OCI-LY1 (cell line): ENCODE results near the gene SACM1L.
"Not testable (repeated sequence)": the region's sequence is repeated elsewhere in the genome, so short reads cannot be mapped to it uniquely, and the experiment has no call there.

Experiments used
- H2AFZ ChIP-seq: fragments of 200-600 bp; sonication (generic), shearing (Covaris generic); 2 replicates; pipeline ENCODE4 v1.6.0; 2014; ENCODE audit warnings: antibody characterized with exemption, mild to moderate bottlenecking, low read length
- H3F3A ChIP-seq: fragments of 200-600 bp; sonication (generic), shearing (Covaris generic); 2 replicates; pipeline ENCODE4 v1.6.0; 2014; ENCODE audit warnings: mild to moderate bottlenecking, antibody characterized with exemption, low read length, moderate library complexity; ENCODE audit not compliant: insufficient read depth
- H3K27ac ChIP-seq: fragments of 200-600 bp; sonication (generic); 2 replicates; pipeline ENCODE4 v1.5.1; 2014; ENCODE audit warnings: low read length, mixed run types, mild to moderate bottlenecking, low read depth; ENCODE audit not compliant: poor library complexity, severe bottlenecking
- H3K27me3 ChIP-seq: fragments of 200-600 bp; sonication (generic); 2 replicates; pipeline ENCODE4 v1.6.0; 2014; ENCODE audit warnings: antibody characterized with exemption, mild to moderate bottlenecking, low read length, moderate library complexity; ENCODE audit not compliant: insufficient read depth
- H3K36me3 ChIP-seq: fragments of 200-600 bp; sonication (generic); 2 replicates; pipeline ENCODE4 v1.6.1; 2014; ENCODE audit warnings: mild to moderate bottlenecking, antibody characterized with exemption, low read length, moderate library complexity, mixed read lengths; ENCODE audit not compliant: insufficient read depth
- H3K4me1 ChIP-seq: fragments of 200-600 bp; sonication (generic); 2 replicates; pipeline ENCODE4 v1.5.1; 2014; ENCODE audit warnings: mild to moderate bottlenecking, low read length, moderate library complexity; ENCODE audit not compliant: insufficient read depth, severe bottlenecking
- H3K4me2 ChIP-seq: fragments of 200-600 bp; sonication (generic), shearing (Covaris generic); 2 replicates; pipeline ENCODE4 v1.6.1; 2014; ENCODE audit warnings: low read length
- H3K4me3 ChIP-seq: fragments of 200-600 bp; sonication (generic); 2 replicates; pipeline ENCODE4 v1.5.1; 2014; ENCODE audit warnings: low read length, low read depth, mild to moderate bottlenecking, mixed read lengths; ENCODE audit not compliant: poor library complexity, severe bottlenecking
- H3K79me2 ChIP-seq: fragments of 200-600 bp; shearing (Covaris generic); 2 replicates; pipeline ENCODE4 v1.6.1; 2016; ENCODE audit warnings: mixed run types, low read length, mixed read lengths; ENCODE audit not compliant: insufficient read depth
- H3K9ac ChIP-seq: fragments of 200-600 bp; sonication (generic), shearing (Covaris generic); 2 replicates; pipeline ENCODE4 v1.6.1; 2014; ENCODE audit warnings: mild to moderate bottlenecking, low read length, mixed read lengths
- H3K9me2 ChIP-seq: fragments of 200-600 bp; sonication (generic), shearing (Covaris generic); 2 replicates; pipeline ENCODE4 v1.6.1; 2014; ENCODE audit warnings: low read depth, mild to moderate bottlenecking, low read length, mixed read lengths
- H3K9me3 ChIP-seq: fragments of 200-600 bp; shearing (Covaris generic); 2 replicates; pipeline ENCODE4 v1.6.1; 2014; ENCODE audit warnings: low read length, mixed read lengths
- H4K20me1 ChIP-seq: fragments of 200-600 bp; sonication (generic), shearing (Covaris generic); 2 replicates; pipeline ENCODE4 v1.6.0; 2016; ENCODE audit warnings: mild to moderate bottlenecking, low read length; ENCODE audit not compliant: insufficient read depth
- EZH2 ChIP-seq: fragments of 200-600 bp; sonication (generic), shearing (Covaris generic); IDR thresholded peaks from 2 replicates; pipeline ENCODE4 v1.8.0; 2017; ENCODE audit warnings: borderline replicate concordance, mixed run types, mild to moderate bottlenecking, antibody characterized with exemption, low read length, moderate library complexity, mixed read lengths
- TF ChIP-seq, protein P1 (sequence below): fragments of 200-600 bp; sonication (generic), shearing (Covaris generic); IDR thresholded peaks from 2 replicates; pipeline ENCODE4 v1.5.1; 2017; ENCODE audit warnings: mild to moderate bottlenecking, antibody characterized with exemption, low read length, moderate library complexity, mixed read lengths

SACM1L gene

DNA sequence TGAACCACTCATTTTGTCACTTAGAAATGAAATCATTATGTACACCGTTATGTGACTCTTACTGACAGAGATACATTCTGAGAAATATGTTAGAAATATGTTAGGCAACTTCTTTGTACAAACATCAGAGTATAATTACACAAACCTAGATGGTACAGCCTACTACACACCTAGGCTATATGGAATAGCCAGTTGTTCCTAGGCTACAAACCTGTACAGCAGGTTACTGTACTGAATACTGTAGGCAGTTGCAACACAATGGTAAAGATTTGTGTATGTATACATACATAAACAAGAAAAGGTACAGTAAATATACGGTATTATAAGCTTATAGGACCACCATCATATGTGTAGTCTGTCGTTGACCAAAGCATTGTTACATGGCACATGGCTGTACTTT lies 3.7 kb downstream of the SACM1L start:
- Histone ChIP-seq H3K36me3 (peaks cover 22% of the 10 kb centered on the region; the same call in 1 of the 2 replicates), H3K4me1 (peaks cover 45% of the 10 kb centered on the region), H3K27ac (no peak overlapping the region), H3K79me2 (peaks cover 51% of the 10 kb centered on the region), H4K20me1 (no peaks in the 10 kb centered on the region), H2AFZ (no peak overlapping the region), H3K9me2 (no peaks in the 10 kb centered on the region), H3F3A (no peaks in the 10 kb centered on the region), H3K27me3 (no peaks in the 10 kb centered on the region), H3K4me3 (no peak overlapping the region), H3K9ac (no peak overlapping the region), H3K4me2 (no peak overlapping the region), H3K9me3 (no peaks in the 10 kb centered on the region)
- TF ChIP-seq EZH2: no peak
- TF ChIP-seq, protein P1, sequence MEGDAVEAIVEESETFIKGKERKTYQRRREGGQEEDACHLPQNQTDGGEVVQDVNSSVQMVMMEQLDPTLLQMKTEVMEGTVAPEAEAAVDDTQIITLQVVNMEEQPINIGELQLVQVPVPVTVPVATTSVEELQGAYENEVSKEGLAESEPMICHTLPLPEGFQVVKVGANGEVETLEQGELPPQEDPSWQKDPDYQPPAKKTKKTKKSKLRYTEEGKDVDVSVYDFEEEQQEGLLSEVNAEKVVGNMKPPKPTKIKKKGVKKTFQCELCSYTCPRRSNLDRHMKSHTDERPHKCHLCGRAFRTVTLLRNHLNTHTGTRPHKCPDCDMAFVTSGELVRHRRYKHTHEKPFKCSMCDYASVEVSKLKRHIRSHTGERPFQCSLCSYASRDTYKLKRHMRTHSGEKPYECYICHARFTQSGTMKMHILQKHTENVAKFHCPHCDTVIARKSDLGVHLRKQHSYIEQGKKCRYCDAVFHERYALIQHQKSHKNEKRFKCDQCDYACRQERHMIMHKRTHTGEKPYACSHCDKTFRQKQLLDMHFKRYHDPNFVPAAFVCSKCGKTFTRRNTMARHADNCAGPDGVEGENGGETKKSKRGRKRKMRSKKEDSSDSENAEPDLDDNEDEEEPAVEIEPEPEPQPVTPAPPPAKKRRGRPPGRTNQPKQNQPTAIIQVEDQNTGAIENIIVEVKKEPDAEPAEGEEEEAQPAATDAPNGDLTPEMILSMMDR: no peak

- Histone ChIP-seq H3K27ac (peak overlapping the region; percentile 5), H3K27me3 (no peaks in the 10 kb centered on the region), H3K9ac (no peak overlapping the region), H2AFZ (no peak overlapping the region), H3K4me3 (no peak overlapping the region), H3K9me3 (no peaks in the 10 kb centered on the region), H3K4me2 (peak overlapping the region; percentile 19; the same call in 1 of the 2 replicates), H3K4me1 (peaks cover 45% of the 10 kb centered on the region), H3F3A (no peaks in the 10 kb centered on the region), H3K9me2 (no peaks in the 10 kb centered on the region), H3K36me3 (peaks cover 22% of the 10 kb centered on the region; the same call in 1 of the 2 replicates), H4K20me1 (no peaks in the 10 kb centered on the region), H3K79me2 (peaks cover 51% of the 10 kb centered on the region)
- TF ChIP-seq EZH2: no peak
- TF ChIP-seq, protein P1: no peak
Observed at GRCh38 chr3:45693941-45694521, 4.8 kb downstream of the SACM1L start.

- Histone ChIP-seq H3K4me1 (peaks cover 41% of the 10 kb centered on the region), H3K36me3 (peaks cover 19% of the 10 kb centered on the region; the same call in 1 of the 2 replicates), H3K79me2 (peaks cover 52% of the 10 kb centered on the region)
- H3K27me3 ChIP-seq, H3K9me3 ChIP-seq, H3K9me2 ChIP-seq, H3K27ac ChIP-seq, H4K20me1 ChIP-seq, H3K4me3 ChIP-seq, H2AFZ ChIP-seq, H3K4me2 ChIP-seq, H3K9ac ChIP-seq, H3F3A ChIP-seq: not testable (repeated sequence)
Observed at GRCh38 chr3:45695166-45695565, 6.0 kb downstream of the SACM1L start.

GRCh38 chr3:45700570-45701073 lies 11.4 kb downstream of the SACM1L start:
- no peaks in the 10 kb centered on the region for H4K20me1 ChIP-seq
- H3F3A ChIP-seq: no peaks in the 10 kb centered on the region
- TF ChIP-seq, protein P1: no peak
- no peak for TF ChIP-seq EZH2
- H3K4me3 ChIP-seq: no peak overlapping the region
- H3K9me3 ChIP-seq: no peaks in the 10 kb centered on the region
- H3K27ac ChIP-seq: no peak overlapping the region
- no peaks in the 10 kb centered on the region for H3K4me1 ChIP-seq
- no peak overlapping the region for H3K4me2 ChIP-seq
- no peaks in the 10 kb centered on the region for H3K27me3 ChIP-seq
- H2AFZ ChIP-seq: no peak overlapping the region
- no peak overlapping the region for H3K9ac ChIP-seq
- no peaks in the 10 kb centered on the region for H3K9me2 ChIP-seq
- H3K79me2 ChIP-seq: peaks cover 36% of the 10 kb centered on the region
- peaks cover 16% of the 10 kb centered on the region; the same call in 1 of the 2 replicates for H3K36me3 ChIP-seq
